T-helper 22 cell (primary cell): ENCODE measurements around the gene CRP.
"Not testable (repeated sequence)": the region's sequence is repeated elsewhere in the genome, so short reads cannot be mapped to it uniquely, and the experiment has no call there.

ENCODE experiments used
- DNase-seq: peaks from one replicate; pipeline ENCODE4 v3.0.0-alpha.2; 2020; ENCODE audit warnings: low read depth

The CRP gene, protein sequence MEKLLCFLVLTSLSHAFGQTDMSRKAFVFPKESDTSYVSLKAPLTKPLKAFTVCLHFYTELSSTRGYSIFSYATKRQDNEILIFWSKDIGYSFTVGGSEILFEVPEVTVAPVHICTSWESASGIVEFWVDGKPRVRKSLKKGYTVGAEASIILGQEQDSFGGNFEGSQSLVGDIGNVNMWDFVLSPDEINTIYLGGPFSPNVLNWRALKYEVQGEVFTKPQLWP

GRCh38 chr1:159714529-159714928 lies at the start of gene CRP:
Gene CRP, minus strand, starts transcription at chr1:159714589. Its CDS starts 104 bp downstream, at chr1:159714485.
- no peak for DNase-seq

DNA sequence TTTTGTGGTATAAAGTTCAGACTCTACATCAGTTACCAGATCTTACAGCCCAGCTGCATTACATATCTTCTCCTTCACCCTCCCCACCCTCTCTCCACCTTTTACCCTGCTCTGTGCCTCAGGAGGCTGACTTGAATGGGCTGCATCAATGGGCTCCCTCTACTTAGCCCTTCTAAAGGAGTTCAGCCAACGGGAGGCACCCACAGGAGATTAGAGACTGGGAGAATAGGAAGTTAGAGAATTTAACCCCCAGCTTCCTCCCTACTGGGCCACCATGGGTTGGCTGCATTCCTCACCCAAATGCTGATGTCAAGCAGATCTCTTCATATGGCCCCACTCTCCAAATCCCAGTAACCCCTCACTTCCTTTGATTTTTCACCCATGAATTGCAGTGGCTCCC lies 49.3 kb upstream of the CRP start:
- no peak for DNase-seq

DNA sequence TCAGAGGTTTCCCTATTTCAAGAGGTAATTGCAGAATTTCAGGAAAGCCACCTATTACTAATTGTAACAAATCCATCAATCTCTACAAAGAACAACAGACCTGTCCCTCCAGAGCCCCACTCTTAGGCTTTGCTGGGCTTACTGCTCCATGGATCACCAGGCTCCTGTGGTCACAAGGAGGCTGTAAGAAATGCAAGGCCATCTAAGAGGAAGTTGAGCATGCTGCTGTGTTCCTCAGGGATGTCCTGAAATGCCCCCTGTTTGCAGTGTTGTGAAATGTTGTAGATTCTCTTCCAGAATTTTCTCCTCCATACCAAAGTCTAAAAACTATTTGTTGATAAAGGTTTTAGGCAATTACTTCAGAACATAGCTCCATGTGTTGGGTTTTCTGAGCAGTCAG lies 42.0 kb upstream of the CRP start:
- DNase-seq, result no peak

- DNase-seq, result no peak
Measured at GRCh38 chr1:159755451-159756007, 41.1 kb upstream of the CRP start.

DNA sequence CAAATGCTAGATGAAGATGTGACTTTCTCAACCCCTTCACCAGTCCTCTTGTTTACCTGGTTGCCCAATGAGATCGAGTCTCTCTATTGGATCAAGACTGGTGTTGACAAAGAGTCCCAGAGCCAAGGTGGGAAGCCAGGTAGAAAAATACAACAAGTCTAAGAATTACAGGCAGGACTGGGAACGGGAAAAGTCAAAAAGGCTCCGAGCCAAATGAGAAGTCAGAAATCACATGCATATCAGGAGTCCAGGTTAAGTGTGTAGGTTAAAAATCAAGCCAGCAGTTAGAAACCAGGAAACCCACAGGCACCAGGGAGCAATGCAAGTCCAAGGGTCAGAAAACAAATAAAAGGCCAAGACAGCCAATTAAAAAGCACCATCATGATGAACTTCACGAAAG lies 39.0 kb upstream of the CRP start:
- no peak for DNase-seq

DNA sequence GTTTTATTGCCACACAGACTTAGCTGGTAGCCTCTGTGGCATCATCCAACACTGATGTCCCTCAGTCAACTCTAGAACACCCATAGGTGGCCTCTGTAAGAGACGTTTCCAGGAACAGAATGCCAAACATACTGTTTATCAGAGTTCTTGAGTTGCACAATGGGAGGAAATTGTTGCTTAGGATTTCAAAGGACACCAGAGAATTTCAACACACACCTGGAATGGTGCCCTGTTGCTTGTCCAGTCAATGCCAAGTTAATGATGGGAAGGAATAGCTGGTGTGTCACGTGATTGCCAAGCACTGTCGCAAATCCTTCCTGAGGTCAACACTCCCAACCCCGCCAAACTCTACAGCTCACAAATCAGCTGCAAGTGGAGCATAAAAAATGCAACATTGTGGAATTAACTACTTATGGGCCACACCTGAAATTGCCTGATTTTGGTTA lies 37.8 kb upstream of the CRP start:
- no peak for DNase-seq

- DNase-seq, result no peak
Measured at GRCh38 chr1:159751031-159751430, 36.6 kb upstream of the CRP start.

GRCh38 chr1:159750621-159751020 lies 36.2 kb upstream of the CRP start:
- DNase-seq, result no peak

DNA sequence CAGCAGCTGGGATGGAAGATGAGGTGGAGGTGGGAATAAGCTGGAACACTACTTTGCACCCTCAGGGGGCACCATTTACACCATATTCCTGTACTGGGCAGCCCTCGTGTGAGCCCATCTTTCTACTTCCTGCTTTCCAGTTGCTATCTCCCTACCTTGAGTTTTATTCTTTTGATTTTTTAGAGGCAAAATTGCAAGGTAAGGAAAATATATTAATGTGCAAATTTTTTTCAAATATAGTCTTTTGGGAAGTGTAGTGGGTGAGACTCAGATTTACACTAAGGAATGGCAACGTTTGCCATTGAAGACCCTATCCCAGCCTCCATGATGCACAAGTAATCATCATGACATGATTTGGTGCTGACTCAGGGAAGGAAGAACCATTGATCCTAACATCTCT lies 35.2 kb upstream of the CRP start:
- no peak for DNase-seq

DNA sequence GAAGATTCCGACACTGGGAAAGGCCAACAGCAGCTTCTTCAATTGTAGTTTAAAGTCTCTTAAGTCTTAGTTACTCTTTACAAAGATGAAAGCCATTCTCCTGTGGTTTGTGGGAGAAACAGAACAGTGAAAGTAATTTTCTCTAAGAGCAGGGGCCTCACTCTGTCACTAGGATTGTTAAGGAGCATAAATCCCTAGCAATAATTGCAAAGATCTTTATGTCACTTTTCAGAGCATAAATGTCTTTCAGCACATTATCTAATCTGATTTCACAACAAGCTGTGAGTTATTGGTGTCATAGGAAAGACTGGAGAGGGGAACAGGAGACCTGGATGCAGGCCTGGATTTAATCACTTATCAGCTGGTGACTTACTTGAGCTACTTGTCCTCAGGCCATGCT lies 34.0 kb upstream of the CRP start:
- DNase-seq, result no peak

DNA sequence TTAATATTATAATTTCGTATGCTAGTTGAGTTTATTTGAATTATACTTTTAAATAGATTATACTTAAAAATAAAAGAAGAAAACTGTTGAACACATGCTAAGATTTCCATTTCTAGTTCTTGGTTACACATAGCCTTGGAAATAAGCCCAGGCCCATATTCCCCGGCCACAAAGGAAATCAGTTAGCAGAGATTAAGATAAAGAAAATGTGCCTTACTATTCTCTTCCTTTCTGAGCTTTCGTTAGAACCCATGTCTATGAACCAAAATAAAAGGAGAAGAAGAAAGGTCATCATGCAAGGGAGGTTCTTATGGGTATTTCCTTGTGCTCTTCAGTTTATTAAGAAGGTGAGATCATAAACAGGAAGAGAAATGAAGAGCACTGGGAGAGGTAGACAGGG lies 32.3 kb upstream of the CRP start:
- no peak for DNase-seq

DNA sequence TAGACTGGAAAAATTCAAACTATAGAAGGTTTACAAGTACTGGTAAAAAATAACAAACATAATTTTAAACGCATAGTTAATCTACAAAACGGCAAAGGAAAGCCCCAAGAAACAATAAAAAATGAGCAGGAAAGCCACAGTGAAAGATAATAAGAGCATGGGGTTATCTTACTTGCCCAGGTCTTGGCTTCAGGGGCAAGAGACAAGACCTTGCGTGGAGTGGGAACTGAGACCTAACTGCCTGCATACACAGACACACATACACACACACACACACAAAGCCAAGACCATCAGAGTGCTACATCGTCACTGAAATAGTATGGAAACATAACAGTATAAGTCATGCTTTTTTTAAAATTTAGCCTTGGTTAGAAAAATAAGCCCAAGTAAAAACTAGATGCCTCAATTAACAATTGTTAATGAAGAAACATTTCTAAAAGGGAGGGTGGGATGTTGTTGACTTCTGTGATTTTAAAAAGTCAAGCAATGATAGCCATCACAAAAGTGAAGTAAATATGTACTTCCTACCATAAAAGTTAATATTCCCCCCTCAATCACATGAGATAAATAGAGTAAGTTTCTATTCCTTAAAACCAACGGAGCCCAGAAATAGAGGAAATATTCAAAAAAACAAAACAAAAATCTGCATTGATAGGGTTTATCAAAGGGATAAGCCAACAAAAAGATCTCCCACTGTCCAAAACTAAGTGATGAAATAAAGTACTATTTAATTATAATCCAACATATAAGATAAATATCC lies 29.4 kb upstream of the CRP start:
- DNase-seq, result no peak

- DNase-seq, result no peak
Measured at GRCh38 chr1:159737238-159737916, 23.0 kb upstream of the CRP start.

- not testable (repeated sequence) for DNase-seq
Measured at GRCh38 chr1:159723188-159723587, 8.8 kb upstream of the CRP start.

- DNase-seq, result no peak
Measured at GRCh38 chr1:159719990-159720389, 5.6 kb upstream of the CRP start.

DNA sequence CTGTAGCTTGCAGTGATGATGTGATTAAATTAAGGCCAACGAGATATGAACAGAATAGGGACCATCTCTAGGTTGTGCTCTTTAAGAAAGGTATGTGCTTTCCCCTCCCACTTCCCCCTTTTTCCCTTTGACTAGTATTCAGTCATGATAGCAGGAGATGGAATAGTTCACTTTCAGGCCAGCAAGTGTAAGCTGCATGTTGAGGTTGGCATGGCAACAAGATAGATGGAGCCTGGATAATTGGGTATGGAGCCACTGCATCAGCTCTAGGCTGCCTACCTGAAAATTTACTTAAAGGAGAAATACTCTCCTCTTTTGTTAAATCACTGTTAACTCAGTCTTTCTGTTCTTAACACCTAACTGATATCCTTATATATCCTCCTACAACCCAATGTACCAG lies 1.5 kb upstream of the CRP start:
- no peak for DNase-seq

DNA sequence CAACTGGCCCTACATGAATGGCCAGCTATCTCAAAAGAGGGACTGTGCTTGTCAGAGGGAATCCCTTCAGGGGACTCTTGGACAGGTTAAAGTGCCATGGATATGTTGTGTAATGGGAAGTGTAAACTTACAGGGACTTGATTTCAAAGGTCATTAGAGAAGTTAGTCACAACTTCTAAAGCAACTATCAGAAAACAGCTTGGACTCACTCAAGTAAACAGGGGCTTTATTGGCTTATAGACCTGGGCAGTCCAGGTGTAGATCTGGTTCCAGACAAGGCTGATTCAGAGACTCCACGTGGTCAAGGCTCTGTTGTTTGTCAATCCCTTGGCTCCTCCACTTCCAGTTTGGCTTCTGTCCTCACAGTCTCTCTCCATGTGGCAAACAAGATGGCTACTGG lies 2.3 kb downstream of the CRP start:
- DNase-seq, result no peak

GRCh38 chr1:159707472-159708260 lies 6.7 kb downstream of the CRP start:
- DNase-seq, result no peak

GRCh38 chr1:159705904-159706256 lies 8.5 kb downstream of the CRP start:
- DNase-seq, result no peak

DNA sequence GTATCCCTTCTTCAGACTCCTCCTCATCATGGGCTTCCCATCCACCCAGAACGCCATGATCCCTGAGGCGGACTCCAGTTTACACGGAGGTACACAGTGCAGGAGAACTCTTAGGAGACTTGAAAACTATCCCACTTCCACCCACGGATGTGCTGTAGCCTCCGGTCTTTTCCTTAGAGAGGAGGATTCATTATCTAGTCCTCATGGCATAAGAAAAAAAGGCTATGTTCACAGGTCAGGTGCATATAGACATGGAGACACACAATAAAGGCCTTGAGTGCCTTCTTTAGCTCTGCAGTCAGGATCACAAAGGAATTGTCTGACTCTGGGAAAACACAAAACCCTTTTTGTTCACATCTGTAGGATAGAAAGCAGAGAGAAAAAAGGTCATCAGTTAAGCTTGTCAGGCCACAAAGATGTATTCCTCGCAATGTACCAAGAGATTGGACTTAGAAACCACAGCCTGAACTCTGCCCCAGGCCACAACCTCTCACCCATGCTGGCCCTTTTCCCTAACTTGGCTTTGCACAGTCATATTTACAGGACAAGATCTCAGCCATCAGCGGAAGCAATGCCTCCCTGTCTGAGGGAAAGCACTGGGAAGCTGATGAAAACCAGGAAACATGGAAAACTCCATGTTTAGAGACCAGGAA lies 9.0 kb downstream of the CRP start:
- no peak for DNase-seq

DNA sequence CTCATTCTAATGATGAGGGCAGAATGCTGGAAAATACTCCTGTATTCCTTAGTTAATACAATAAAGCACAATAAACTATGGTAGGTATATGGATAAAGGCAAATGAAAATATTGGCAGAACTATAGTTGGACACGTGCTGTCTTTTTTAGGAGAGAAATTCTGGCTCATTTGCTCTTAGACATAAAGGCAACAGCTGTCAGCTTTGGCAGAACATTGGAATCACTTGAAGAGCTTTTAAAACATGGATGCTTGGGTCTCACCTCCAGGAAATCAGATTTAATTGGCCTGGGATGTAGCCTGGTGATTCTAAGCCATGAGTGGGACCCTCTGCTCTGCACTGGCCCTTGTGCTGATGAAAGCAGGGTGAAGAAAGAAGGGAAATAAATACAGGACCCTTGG lies 9.9 kb downstream of the CRP start:
- no peak for DNase-seq

DNA sequence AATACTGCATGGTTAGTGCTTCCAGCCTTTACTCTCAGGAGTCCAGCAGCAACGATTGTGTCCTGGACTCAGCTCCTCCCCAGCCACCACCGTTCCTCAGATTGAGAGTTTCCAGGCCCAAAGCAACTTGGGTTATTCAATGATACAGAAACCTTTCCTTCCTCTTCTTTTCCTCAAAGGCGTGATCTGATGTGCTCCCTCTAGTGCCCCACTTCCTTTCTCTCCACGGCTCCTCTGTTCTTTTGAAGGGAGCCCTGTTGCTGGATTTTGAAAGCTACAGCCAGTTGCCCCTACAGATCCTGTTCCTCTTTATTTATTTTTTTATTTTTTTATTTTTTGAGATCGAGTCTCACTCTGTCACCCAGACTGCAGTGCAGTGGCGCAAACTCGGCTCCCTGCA lies 14.1 kb downstream of the CRP start:
- DNase-seq, result no peak
